ENCODE measurements around the gene ANOS1.

- TF ChIP-seq CTCF (IDR thresholded peaks at IDR 0.05; ENCODE audit: extremely low read depth in 1 of 2, insufficient read depth in 1 of 2, low read depth in 1 of 2, low read length in 2 of 2) (no peak), EZH2 (IDR thresholded peaks at IDR 0.05; ENCODE audit: borderline replicate concordance, low read depth, low read length, severe bottlenecking) (no peak)
These were observed 10.4 kb downstream of the ANOS1 start for GRCh38 chrX:8721536-8721935.

All from endothelial cell of umbilical vein (primary cell).